IMR-90 (cell line): ENCODE measurements around the gene COL4A2. TPM values are rescaled to one million over a fixed set of nuclear protein-coding genes. Genes with fewer than 3 reads are reported as not detected.

Source experiments
- ATAC-seq: fragments of 200-7000 bp; cut with Tn5 transposase; 2 replicates; pipeline ENCODE4 v1.9.1; 2020; ENCODE audit warnings: low read depth, mild to moderate bottlenecking, moderate library complexity
- BruUV-seq: library from RNA; stranded (reverse); fragments of 400-500 nt; replicated peaks from 2 replicates; lab custom pipeline; 2021; lab: Mats Ljungman, UMichigan
- CTCF ChIA-PET: fragments of 300-600 bp; formaldehyde crosslinking; extraction: SDS; loops from one replicate; lab custom pipeline; 2021; ENCODE audit warnings: antibody characterized with exemption; lab: Yijun Ruan, JAX
- POLR2A ChIA-PET: fragments of 300-600 bp; sonication (Branson Sonifier 250); formaldehyde crosslinking; loops from one replicate; lab custom pipeline; 2022; ENCODE audit warnings: antibody characterized with exemption; ENCODE audit not compliant: unreplicated experiment; lab: Charles Lee
- DNase-seq: peaks from one replicate; pipeline ENCODE4 v3.0.0; 2013
- H2AFZ ChIP-seq: replicated peaks from 2 replicates; pipeline ENCODE3; 2013; ENCODE audit warnings: low read length, mild to moderate bottlenecking; ENCODE audit not compliant: poor library complexity
- H2AK5ac ChIP-seq: 2 replicates; pipeline ENCODE4 v1.6.1; 2013; ENCODE audit warnings: low read depth, low read length, inconsistent platforms
- H2AK9ac ChIP-seq: replicated peaks from 2 replicates; pipeline ENCODE3; 2013; ENCODE audit warnings: mild to moderate bottlenecking, low read depth, low read length, moderate library complexity; ENCODE audit not compliant: poor library complexity
- H2BK120ac ChIP-seq: 2 replicates; pipeline ENCODE4 v1.6.1; 2013; ENCODE audit warnings: low read depth, low read length, inconsistent platforms
- H2BK15ac ChIP-seq: 3 replicates; pipeline ENCODE4 v1.6.1; 2013; ENCODE audit warnings: low read depth, low read length, inconsistent platforms
- H2BK20ac ChIP-seq: 2 replicates; pipeline ENCODE4 v1.6.1; 2013; ENCODE audit warnings: low read depth, mild to moderate bottlenecking, inconsistent platforms, low read length, moderate library complexity
- H2BK5ac ChIP-seq: 2 replicates; pipeline ENCODE4 v1.6.1; 2013; ENCODE audit warnings: mild to moderate bottlenecking, low read depth, low read length, inconsistent platforms; ENCODE audit not compliant: poor library complexity, severe bottlenecking
- H3K14ac ChIP-seq: replicated peaks from 2 replicates; pipeline ENCODE4 v1.6.1; 2013; ENCODE audit warnings: low read depth, low read length, inconsistent platforms
- H3K18ac ChIP-seq: 2 replicates; pipeline ENCODE4 v1.6.1; 2013; ENCODE audit warnings: low read depth, low read length, control low read depth
- H3K23ac ChIP-seq: 2 replicates; pipeline ENCODE4 v1.6.1; 2013; ENCODE audit warnings: low read depth, low read length, inconsistent platforms
- H3K27ac ChIP-seq: 2 replicates; pipeline ENCODE4 v1.5.1; 2013; ENCODE audit warnings: mild to moderate bottlenecking, control low read depth, low read length; ENCODE audit not compliant: insufficient read depth
- H3K27me3 ChIP-seq: 2 replicates; pipeline ENCODE4 v1.6.1; 2013; ENCODE audit warnings: low read length; ENCODE audit not compliant: control insufficient read depth, insufficient read depth
- H3K36me3 ChIP-seq: 2 replicates; pipeline ENCODE4 v1.6.1; 2013; ENCODE audit warnings: low read length, mixed read lengths; ENCODE audit not compliant: control insufficient read depth, insufficient read depth
- H3K4ac ChIP-seq: 2 replicates; pipeline ENCODE4 v1.6.1; 2013; ENCODE audit warnings: low read depth, low read length, inconsistent platforms
- H3K4me1 ChIP-seq: 2 replicates; pipeline ENCODE4 v1.6.1; 2013; ENCODE audit warnings: low read length, mixed read lengths; ENCODE audit not compliant: control insufficient read depth, insufficient read depth
- H3K4me2 ChIP-seq: 2 replicates; pipeline ENCODE4 v1.6.1; 2013; ENCODE audit warnings: low read depth, mild to moderate bottlenecking, control low read depth, low read length, moderate library complexity
- H3K4me3 ChIP-seq: 2 replicates; pipeline ENCODE4 v1.5.1; 2013; ENCODE audit warnings: low read depth, mild to moderate bottlenecking, control low read depth, low read length, moderate library complexity; ENCODE audit not compliant: insufficient read depth
- H3K56ac ChIP-seq: 2 replicates; pipeline ENCODE4 v1.6.1; 2013; ENCODE audit warnings: low read length, inconsistent platforms; ENCODE audit not compliant: insufficient read depth; ENCODE audit errors: extremely low read depth
- H3K79me1 ChIP-seq, 2 experiments: 2 replicates each; pipeline ENCODE4 v1.6.1; 2013; ENCODE audit warnings: low read length in 2 of 2, inconsistent platforms in 1 of 2, low read depth in 1 of 2
- H3K9ac ChIP-seq: 2 replicates; pipeline ENCODE4 v1.6.1; 2013; ENCODE audit warnings: low read depth, low read length, control low read depth
- H3K9me1 ChIP-seq: 2 replicates; pipeline ENCODE4 v1.6.1; 2013; ENCODE audit warnings: low read length, inconsistent platforms; ENCODE audit not compliant: insufficient read depth
- H3K9me3 ChIP-seq: 2 replicates; pipeline ENCODE4 v1.6.1; 2013; ENCODE audit warnings: low read length; ENCODE audit not compliant: control insufficient read depth, insufficient read depth
- H4K20me1 ChIP-seq: 2 replicates; pipeline ENCODE4 v1.6.1; 2013; ENCODE audit warnings: low read length, inconsistent platforms; ENCODE audit not compliant: insufficient read depth
- H4K5ac ChIP-seq: 2 replicates; pipeline ENCODE4 v1.6.1; 2013; ENCODE audit warnings: mild to moderate bottlenecking, low read depth, low read length, control low read depth
- H4K8ac ChIP-seq, 2 experiments: 2 replicates each; pipeline ENCODE4 v1.6.1; 2013; ENCODE audit warnings: low read depth in 2 of 2, low read length in 2 of 2, control low read depth in 1 of 2, inconsistent platforms in 1 of 2
- H4K91ac ChIP-seq: 2 replicates; pipeline ENCODE4 v1.6.1; 2013; ENCODE audit warnings: low read depth, low read length, inconsistent platforms; ENCODE audit not compliant: insufficient read depth
- BHLHE40 ChIP-seq: fragments of 150-350 bp; IDR thresholded peaks from 2 replicates; pipeline ENCODE4 v1.6.1; 2016; ENCODE audit warnings: mild to moderate bottlenecking, low read depth, low read length
- CEBPB ChIP-seq: IDR thresholded peaks from 2 replicates; pipeline ENCODE4 v1.6.1; 2012; ENCODE audit warnings: low read depth, low read length, improper control_type of control experiment
- CHD1 ChIP-seq: IDR thresholded peaks from 2 replicates; pipeline ENCODE4 v1.6.1; 2012; ENCODE audit warnings: low read depth, low read length, improper control_type of control experiment
- CTCF ChIP-seq: conservative IDR thresholded peaks from 2 replicates; pipeline ENCODE4 v1.5.1; 2012; ENCODE audit warnings: mild to moderate bottlenecking, low read depth, low read length, improper control_type of control experiment
- FOS ChIP-seq: fragments of 150-350 bp; IDR thresholded peaks from 2 replicates; pipeline ENCODE4 v1.6.1; 2016; ENCODE audit warnings: low read depth, low read length
- MAFK ChIP-seq: IDR thresholded peaks from 2 replicates; pipeline ENCODE4 v1.6.1; 2012; ENCODE audit warnings: low read depth, low read length, improper control_type of control experiment
- MAZ ChIP-seq: IDR thresholded peaks from 2 replicates; pipeline ENCODE4 v1.6.1; 2012; ENCODE audit warnings: low read depth, mild to moderate bottlenecking, low read length, improper control_type of control experiment, moderate library complexity, borderline replicate concordance
- MXI1 ChIP-seq: IDR thresholded peaks from 2 replicates; pipeline ENCODE4 v1.6.1; 2012; ENCODE audit warnings: low read depth, mild to moderate bottlenecking, low read length, moderate library complexity, borderline replicate concordance
- NFE2L2 ChIP-seq: fragments of 150-350 bp; IDR thresholded peaks from 2 replicates; pipeline ENCODE4 v1.6.1; 2016; ENCODE audit warnings: low read depth, mild to moderate bottlenecking, low read length
- POLR2A ChIP-seq: IDR thresholded peaks from 2 replicates; pipeline ENCODE4 v1.6.1; 2012; ENCODE audit warnings: mild to moderate bottlenecking, low read depth, low read length
- RAD21 ChIP-seq: IDR thresholded peaks from 2 replicates; pipeline ENCODE4 v1.6.1; 2012; ENCODE audit warnings: low read length, improper control_type of control experiment
- RCOR1 ChIP-seq: IDR thresholded peaks from 2 replicates; pipeline ENCODE4 v1.6.1; 2012; ENCODE audit warnings: mild to moderate bottlenecking, low read length, improper control_type of control experiment; ENCODE audit not compliant: insufficient replicate concordance
- RFX5 ChIP-seq: IDR thresholded peaks from 2 replicates; pipeline ENCODE4 v1.8.0; 2012; ENCODE audit warnings: low read depth, mild to moderate bottlenecking, low read length, moderate library complexity
- SMC3 ChIP-seq: fragments of 150-350 bp; IDR thresholded peaks from 2 replicates; pipeline ENCODE4 v1.6.1; 2016; ENCODE audit warnings: low read depth, mild to moderate bottlenecking, antibody characterized with exemption, low read length, moderate library complexity
- USF2 ChIP-seq: fragments of 150-350 bp; IDR thresholded peaks from 2 replicates; pipeline ENCODE4 v1.6.1; 2017; ENCODE audit warnings: mild to moderate bottlenecking, antibody characterized with exemption, low read length, low read depth
- WGBS, 2 experiments: methylation state at CpG; one replicate each; pipeline versions ENCODE4 v1.1.5 to v1.1.7; 2013; ENCODE audit warnings: missing lambda C conversion rate in 2 of 2; ENCODE audit not compliant: insufficient read length in 1 of 2; ENCODE audit errors: extremely low coverage in 2 of 2; 5-methylcytosine and 5-hydroxymethylcytosine counted together
- dilution Hi-C: fragments of 300-500 bp; cut with HindIII; formaldehyde crosslinking; loops from one replicate; pipeline ENCODE4 v1.14.3; 2018; ENCODE audit warnings: low sequenced_read_pairs; ENCODE audit not compliant: unreplicated experiment
- in situ Hi-C: fragments of 300-500 bp; cut with MboI; formaldehyde crosslinking; loops from 3 replicates; pipeline ENCODE4 v1.14.3; 2019; ENCODE audit warnings: low sequenced_read_pairs, inconsistent platforms, mixed read lengths
- intact Hi-C: fragments of 100-400 bp; cut with micrococcal nuclease; formaldehyde crosslinking; loops from 2 replicates; pipeline ENCODE4 v1.10.0; 2022
- polyA plus RNA-seq, 3 experiments: library from polyadenylated mRNA; depleted of rRNA; stranded (reverse); fragments of >200 nt; gene quantifications; 2 replicates each; pipeline ENCODE4 v1.2.3, GENCODE V29; 2012; ENCODE audit warnings: low replicate concordance in 1 of 3
- total RNA-seq: library from RNA; depleted of rRNA; stranded (reverse); fragments of >200 nt; gene quantifications from 2 replicates; pipeline ENCODE4 v1.2.3, GENCODE V29; 2012
- TF ChIP-seq, protein P1 (sequence below): fragments of 150-350 bp; IDR thresholded peaks from 2 replicates; pipeline ENCODE4 v1.6.1; 2016; ENCODE audit warnings: low read depth, mild to moderate bottlenecking, low read length, moderate library complexity, borderline replicate concordance

Gene COL4A2
- total and polyA plus RNA-seq, 2 of the 4 experiments (the other 2 are of a cell fraction): 90.7 to 457 TPM

DNA sequence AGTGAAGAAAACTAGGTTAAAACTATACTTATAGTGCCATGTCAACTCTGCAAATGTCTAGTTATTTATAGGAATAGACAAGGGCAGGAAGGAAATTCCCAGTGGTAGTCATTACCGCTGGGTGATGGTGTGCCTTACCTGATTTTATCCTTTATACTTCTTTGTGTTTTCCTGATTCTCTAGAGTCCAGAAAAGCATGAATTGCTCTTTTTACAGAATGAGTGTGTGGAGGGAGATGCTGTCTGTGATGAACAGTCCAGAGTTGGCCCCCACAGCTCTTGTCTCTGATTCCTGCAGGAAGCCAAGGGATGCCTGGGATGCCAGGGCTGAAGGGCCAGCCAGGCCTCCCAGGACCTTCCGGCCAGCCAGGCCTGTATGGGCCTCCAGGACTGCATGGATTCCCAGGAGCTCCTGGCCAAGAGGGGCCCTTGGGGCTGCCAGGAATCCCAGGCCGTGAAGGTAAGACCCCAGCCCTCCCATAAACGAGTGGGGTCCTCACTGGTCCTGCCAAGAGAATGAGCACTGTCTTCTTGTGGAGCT is 170.7 kb downstream of the COL4A2 start:
- dilution Hi-C loops (no loop called here), intact Hi-C loops (no loop called here), in situ Hi-C loops (no loop called here)
- Histone ChIP-seq H3K4me2 (no peak overlapping the region), H2BK20ac (no peak overlapping the region), H3K9me3 (no peaks in the 10 kb centered on the region), H3K9me1 (peaks cover 16% of the 10 kb centered on the region), H3K4me3 (no peak overlapping the region), H3K23ac (no peak overlapping the region), H3K27me3 (no peaks in the 10 kb centered on the region), H3K36me3 (peaks cover 77% of the 10 kb centered on the region), H2AFZ (no peak overlapping the region), H2AK9ac (no peak overlapping the region), H4K5ac (no peak overlapping the region), H3K4ac (no peak overlapping the region), H3K4me1 (no peaks in the 10 kb centered on the region), H2BK5ac (no peak overlapping the region), H3K9ac (no peak overlapping the region), H4K8ac (no peak overlapping the region), H3K79me1 (peaks cover 20 to 23% of the 10 kb centered on the region in 2 experiments; a peak in 3 of 4 replicates), H3K27ac (no peak overlapping the region), H3K14ac (no peak overlapping the region), H4K91ac (no peak overlapping the region), H2BK120ac (no peak overlapping the region), H4K20me1 (peaks cover 11% of the 10 kb centered on the region), H3K56ac (no peak overlapping the region), H2BK15ac (no peak overlapping the region), H3K18ac (no peak overlapping the region), H2AK5ac (no peak overlapping the region)
- ChIA-PET CTCF (no interaction called here), POLR2A (no interaction called here)
- ATAC-seq (0 out of 2 replicates have a peak, but pooled peaks have one; percentile 9), DNase-seq (no peak)
- no peak for TF ChIP-seq USF2
- TF ChIP-seq MAZ: no peak
- no peak for TF ChIP-seq POLR2A
- no peak for TF ChIP-seq RAD21
- no peak for TF ChIP-seq SMC3
- TF ChIP-seq RFX5: no peak
- no peak for TF ChIP-seq MAFK
- no peak for TF ChIP-seq CEBPB
- TF ChIP-seq CHD1: no peak
- no peak for TF ChIP-seq NFE2L2
- TF ChIP-seq BHLHE40: no peak
- no peak for TF ChIP-seq MXI1
- TF ChIP-seq RCOR1: no peak
- TF ChIP-seq, protein P1, sequence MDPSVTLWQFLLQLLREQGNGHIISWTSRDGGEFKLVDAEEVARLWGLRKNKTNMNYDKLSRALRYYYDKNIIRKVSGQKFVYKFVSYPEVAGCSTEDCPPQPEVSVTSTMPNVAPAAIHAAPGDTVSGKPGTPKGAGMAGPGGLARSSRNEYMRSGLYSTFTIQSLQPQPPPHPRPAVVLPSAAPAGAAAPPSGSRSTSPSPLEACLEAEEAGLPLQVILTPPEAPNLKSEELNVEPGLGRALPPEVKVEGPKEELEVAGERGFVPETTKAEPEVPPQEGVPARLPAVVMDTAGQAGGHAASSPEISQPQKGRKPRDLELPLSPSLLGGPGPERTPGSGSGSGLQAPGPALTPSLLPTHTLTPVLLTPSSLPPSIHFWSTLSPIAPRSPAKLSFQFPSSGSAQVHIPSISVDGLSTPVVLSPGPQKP: no peak
- no peak for TF ChIP-seq FOS
- TF ChIP-seq CTCF: no peak
- BruUV-seq: no TSS peak
- WGBS, 2 experiments: 100% methylated on average over 2 of the region's 4 CpGs; no CpG with 5 or more reads in 1 of the 2 experiments
